CD4-positive, alpha-beta T cell treated with Interleukin-6 for 4 hours (primary cell): ENCODE results near the gene P3H2.
"Not testable (repeated sequence)": the region's sequence is repeated elsewhere in the genome, so short reads cannot be mapped to it uniquely, and the experiment has no call there.

Source experiments
- DNase-seq: peaks from one replicate; pipeline ENCODE4 v3.0.0-alpha.2; 2020; ENCODE audit warnings: mixed read lengths

Gene P3H2, protein sequence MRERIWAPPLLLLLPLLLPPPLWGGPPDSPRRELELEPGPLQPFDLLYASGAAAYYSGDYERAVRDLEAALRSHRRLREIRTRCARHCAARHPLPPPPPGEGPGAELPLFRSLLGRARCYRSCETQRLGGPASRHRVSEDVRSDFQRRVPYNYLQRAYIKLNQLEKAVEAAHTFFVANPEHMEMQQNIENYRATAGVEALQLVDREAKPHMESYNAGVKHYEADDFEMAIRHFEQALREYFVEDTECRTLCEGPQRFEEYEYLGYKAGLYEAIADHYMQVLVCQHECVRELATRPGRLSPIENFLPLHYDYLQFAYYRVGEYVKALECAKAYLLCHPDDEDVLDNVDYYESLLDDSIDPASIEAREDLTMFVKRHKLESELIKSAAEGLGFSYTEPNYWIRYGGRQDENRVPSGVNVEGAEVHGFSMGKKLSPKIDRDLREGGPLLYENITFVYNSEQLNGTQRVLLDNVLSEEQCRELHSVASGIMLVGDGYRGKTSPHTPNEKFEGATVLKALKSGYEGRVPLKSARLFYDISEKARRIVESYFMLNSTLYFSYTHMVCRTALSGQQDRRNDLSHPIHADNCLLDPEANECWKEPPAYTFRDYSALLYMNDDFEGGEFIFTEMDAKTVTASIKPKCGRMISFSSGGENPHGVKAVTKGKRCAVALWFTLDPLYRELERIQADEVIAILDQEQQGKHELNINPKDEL

DNA sequence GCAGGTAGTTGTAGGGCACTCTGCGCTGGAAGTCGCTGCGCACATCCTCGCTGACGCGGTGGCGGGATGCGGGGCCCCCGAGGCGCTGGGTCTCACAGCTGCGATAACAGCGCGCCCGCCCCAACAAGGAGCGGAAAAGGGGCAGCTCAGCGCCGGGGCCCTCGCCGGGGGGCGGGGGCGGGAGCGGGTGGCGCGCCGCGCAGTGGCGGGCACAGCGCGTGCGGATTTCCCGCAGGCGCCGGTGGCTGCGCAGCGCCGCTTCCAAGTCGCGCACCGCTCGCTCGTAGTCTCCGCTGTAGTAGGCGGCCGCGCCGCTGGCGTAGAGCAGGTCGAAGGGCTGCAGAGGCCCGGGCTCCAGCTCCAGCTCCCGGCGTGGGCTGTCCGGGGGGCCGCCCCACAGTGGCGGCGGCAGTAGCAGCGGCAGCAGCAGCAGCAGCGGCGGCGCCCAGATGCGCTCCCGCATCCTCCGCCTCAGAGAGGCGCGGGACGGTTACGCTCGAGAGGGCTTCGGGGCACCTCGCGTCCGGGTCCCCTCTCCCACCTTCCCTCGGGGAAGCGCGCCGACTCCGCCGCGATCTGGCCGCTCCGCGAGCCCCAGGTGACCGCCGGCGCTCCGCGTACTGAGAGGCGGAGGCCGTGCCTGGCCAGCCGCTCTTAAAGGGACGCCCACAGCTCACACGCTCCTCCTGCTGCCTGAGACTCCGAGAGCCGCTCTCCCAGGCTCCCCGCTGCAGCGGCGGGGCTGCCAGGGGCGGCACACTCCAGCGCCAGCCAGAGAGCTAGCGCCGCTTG lies at the start of gene P3H2:
TSS of gene P3H2 (minus strand) at position 629 of the 792 bp plus-strand sequence. CDS start at position 463, 166 bp downstream.
- no peak for DNase-seq

DNA sequence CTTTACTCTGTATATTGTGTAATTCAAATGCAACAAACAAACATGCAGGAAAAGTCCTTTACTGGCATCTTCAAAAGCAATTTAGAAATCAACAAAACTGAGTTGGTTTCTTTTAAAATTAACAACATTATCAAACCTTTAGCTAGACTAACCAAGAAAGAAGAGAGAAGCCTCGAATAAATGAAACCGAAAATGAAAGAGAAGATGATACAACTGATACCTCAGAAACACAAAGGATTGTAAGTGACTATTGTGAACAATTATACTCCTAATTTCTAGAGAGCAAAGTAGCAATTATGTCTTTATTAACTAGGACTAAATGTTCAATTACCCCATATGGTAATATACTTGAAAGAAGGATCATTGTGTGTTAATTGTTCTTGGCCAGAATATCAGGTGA lies 49.2 kb upstream of the P3H2 start:
- no peak for DNase-seq

GRCh38 chr3:190169243-190169642 lies 48.5 kb upstream of the P3H2 start:
- no peak for DNase-seq

GRCh38 chr3:190167936-190168680 lies 47.4 kb upstream of the P3H2 start:
- DNase-seq = no peak

DNA sequence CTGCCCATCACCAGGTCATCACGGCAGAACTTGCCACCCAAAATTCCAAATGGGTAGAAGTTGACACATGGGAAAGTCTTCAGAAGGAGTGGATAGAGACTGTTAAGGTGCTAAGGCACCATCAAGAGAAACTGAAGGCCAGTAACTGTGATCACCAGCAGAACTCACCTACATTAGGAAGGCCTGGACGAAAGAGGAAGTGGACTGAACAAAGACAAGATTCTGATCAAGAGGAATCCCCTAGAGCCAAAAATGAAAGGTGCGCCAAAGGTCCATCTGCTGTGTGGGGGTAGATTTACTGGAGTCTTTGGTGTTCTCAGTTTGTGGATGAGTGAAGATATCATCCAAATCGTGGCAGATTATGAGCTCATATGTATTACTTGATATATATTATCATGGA lies 46.3 kb upstream of the P3H2 start:
- no peak for DNase-seq

DNA sequence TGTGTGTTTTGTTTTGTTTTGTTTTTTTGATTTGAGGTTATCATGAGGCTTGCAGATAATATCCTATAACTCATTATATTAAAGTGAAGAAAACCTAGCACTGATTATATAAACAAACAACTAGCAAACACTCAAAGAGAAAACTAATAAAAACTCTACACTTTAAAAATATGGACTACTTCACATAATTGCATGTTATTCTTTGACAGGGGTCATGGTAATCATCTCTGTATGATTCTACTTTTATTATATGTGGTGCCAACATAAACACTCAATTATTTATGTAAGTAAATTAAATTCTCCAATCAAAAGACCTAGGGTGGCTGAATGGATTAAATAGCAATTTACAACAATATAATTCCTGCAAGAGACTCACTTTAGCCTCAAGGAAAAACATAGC lies 44.6 kb upstream of the P3H2 start:
- DNase-seq = no peak

DNA sequence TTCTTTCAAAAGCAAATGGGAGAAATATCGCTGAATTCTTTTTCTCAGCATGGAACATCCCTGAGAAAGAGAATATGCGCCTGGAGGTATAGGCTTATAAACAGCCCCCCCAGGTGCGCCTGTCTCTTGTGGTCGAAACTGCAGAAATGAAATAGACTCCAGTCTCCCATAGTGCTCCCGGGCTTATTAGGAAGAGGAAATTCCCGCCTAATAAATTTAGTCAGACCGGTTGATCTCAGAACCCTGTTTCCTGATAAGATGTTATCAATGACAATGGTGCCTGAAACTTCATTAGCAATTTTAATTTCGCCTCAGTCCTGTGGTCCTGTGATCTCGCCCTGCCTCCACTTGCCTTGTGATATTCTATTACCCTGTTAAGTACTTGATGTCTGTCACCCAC lies 41.3 kb upstream of the P3H2 start:
- DNase-seq = not testable (repeated sequence)

- no peak for DNase-seq
Measured at GRCh38 chr3:190159902-190160435, 39.3 kb upstream of the P3H2 start.

DNA sequence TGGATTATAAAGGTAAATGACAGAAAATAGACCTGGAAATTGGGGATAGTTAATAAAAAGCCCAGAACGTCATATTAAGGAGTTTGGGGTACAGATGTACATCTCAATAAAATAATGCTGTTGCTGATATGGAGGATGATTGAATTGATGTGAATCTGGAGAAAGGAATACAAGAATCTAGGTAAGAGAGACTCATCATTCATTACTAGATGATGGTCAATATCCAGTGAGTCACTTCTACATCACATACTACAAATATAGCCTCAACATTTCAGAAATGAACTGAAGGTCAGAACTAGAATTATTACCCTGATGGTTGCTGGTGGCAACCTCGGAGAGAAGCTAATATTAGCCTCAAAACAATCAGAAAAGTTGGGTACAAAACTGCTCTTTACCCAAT lies 37.6 kb upstream of the P3H2 start:
- no peak for DNase-seq

GRCh38 chr3:190155752-190156151 lies 35.1 kb upstream of the P3H2 start:
- no peak for DNase-seq

DNA sequence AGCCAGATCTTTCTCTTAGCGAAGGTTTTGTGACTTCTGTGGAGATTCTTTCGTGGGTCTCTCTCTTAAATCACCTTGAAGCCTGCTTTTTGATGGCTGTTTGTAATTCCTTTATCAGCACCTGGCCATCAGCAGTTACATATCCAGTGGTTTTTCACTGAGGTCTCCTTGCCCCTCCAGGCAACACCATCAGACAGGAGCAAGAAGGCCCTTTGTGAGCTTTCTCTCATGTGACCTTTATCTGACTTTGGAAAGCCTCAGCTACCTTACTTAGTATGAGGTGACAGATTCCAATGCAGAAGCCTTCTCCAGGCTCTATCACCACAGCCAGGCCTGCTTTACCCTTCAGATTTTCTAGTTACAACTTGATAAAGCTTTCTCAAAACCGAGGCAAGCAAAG lies 30.0 kb upstream of the P3H2 start:
- no peak for DNase-seq

DNA sequence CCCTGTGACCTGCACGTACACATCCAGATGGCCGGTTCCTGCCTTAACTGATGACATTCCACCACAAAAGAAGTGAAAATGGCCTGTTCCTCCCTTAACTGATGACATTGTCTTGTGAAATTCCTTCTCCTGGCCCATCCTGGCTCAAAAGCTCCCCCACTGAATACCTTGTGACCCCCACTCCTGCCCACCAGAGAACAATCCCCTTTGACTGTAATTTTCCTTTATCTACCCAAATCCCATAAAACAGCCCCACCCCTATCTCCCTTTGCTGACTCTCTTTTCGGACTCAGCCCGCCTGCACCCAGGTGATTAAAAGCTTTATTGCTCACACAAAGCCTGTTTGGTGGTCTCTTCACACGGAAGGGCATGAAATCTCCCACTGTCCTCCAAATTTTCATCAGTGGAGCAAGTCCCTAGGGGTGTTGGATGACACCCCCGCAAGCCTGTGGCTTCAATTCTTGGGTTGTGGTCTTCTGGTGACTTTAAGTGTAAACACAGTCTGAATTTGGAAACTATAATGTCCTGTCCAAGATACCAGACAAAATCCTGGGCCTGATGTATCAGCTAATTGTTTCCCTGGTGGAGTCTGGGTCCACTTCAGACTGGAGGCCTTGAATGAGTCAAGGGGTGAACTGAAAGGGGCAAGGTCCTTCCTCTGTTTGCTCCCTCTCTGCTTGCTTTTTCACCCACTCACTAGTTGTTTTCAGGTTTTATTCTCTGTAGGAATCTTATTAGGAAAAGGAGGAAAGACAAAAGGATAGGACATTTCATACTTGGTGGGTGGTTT lies 29.3 kb upstream of the P3H2 start:
- not testable (repeated sequence) for DNase-seq

DNA sequence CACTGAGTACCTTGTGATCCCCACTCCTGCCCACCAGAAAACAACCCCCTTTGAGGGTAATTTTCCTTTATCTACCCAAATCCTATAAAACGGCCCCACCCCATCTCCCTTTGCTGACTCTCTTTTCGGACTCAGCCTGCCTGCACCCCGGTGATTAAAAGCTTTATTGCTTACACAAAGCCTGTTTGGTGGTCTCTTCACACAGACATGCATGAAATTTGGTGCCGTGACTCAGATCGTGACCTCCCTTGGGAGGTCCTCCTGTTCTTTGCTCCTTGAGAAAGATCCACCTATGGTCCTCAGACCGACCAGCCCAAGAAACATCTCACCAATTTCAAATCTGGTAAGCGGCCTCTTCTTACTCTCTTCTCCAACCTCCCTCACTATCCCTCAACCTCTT lies 24.1 kb upstream of the P3H2 start:
- not testable (repeated sequence) for DNase-seq

- DNase-seq = no peak
Measured at GRCh38 chr3:190142041-190142440, 21.3 kb upstream of the P3H2 start.

DNA sequence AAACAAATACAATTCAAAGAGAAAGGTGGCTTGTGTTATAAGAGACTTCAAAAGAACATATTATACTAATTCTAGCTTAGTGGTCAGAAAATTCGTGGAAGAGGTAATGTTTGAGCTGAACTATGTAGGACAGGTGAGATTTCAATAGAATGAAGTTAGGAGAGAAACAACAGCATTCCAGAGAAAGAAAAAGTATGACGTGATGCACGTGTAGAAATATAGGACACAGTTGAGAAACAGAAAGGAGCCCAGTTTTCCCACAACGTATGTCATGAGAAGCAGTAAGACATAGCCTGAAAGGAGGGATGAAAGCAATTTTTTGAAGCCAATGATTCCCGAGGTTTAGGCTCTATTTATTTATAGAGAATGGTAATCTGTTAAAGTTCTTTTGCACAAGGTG lies 18.7 kb upstream of the P3H2 start:
- DNase-seq = no peak

DNA sequence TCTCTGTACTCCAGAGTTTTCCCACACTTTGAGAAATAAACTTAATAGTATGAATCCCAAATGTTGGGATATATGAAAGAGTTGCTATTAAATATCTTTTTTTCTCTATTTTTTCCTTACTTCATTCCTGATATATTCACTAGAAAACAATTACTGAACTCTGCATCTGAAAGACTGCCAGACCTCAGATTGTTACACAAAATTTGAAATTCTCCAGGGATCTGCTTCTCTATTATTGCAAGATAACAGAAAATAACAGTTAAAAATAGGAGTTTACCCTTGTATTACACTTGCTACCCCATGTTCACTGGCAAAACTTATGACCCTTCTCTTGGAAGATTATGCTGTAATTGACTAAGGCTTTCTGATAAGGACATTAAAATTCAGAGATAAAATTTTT lies 11.7 kb upstream of the P3H2 start:
- no peak for DNase-seq

- no peak for DNase-seq
Measured at GRCh38 chr3:190131329-190131728, 10.6 kb upstream of the P3H2 start.

GRCh38 chr3:190130696-190131095 lies 10.0 kb upstream of the P3H2 start:
- no peak for DNase-seq

DNA sequence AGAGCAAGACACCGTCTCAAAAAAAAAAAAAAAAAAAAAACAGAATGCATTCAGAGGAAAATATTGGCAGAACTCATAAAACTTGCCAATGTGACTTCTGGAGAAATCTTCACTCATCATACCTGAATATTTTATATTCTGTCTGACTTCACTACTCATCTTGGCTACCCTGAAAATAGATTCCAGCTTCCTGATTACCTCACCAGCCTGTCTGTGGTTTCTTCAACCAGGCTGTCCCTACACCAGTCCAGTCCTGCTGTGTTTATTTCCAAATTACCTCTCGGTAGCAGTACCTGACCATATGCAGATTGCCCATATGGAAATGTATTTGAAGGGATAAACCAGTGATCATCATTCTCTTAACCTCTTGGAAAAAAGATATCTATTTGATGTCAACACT lies 9.3 kb upstream of the P3H2 start:
- no peak for DNase-seq

DNA sequence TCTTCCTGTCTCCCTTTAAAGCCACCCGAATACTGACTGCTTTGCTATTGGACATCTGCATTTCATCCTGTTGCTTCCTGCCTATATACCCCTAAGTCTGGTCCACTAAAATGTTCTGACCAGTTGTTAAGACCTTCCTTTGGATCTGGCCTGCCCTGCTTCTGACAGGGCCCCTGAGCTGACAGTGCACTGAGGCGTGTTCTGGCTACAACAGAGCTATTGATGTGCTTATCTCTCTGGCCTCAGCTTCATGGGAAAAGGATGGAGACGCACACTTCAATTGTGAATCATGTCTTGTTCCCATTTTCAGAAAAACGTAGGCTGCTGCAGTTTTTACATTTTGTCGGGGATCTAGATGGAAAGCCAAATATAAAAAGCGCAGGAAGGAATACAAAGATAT lies 7.1 kb upstream of the P3H2 start:
- DNase-seq = no peak

DNA sequence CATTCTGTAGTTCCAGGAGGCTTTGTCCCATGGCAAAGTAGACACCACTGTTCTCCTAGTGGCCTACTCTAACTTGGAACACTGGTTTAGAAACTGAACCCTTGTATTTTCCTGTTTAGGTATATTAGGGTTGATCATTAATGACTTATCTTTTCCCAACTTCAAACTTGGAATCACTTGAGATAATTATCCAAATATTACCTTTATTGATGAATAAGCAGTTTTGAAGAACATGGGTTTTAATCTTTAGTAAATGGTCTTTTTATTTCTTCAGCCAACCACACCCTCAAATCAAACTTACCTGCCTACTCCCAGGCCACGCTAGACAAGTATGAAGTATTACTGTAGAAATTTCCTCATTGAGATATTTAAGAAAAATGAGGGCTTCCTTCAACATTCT lies 6.5 kb upstream of the P3H2 start:
- DNase-seq = no peak
